Right lobe of liver (tissue), 4 donors: ENCODE results near the gene B3GNT5.

Experiments
- CTCF ChIP-seq, 4 donors: fragments of 200-600 bp in 3 of 4; fragments of 450-650 bp in 1 of 4; IDR thresholded peaks; one replicate each; pipeline versions ENCODE4 v1.5.1 to v1.8.0; 2016 to 2022; ENCODE audit warnings: antibody characterized with exemption in 4 of 4, mild to moderate bottlenecking in 2 of 4
- POLR2A ChIP-seq: fragments of 450-650 bp; IDR thresholded peaks from one replicate; pipeline ENCODE4 v1.6.1; 2017; ENCODE audit warnings: antibody characterized with exemption, mild to moderate bottlenecking
- donor health status: DM: no; HTN: no; CAD: no.
- donor health status: DM: no; HTN: no; CAD: no.
- donor health status: DM: no; HTN: yes; CAD: no.

- TF ChIP-seq CTCF (IDR thresholded peaks at IDR 0.05) (no peak), POLR2A (no peak)
Measured at GRCh38 chr3:183233966-183234365, 19.1 kb upstream of the B3GNT5 start.
